Measurements from ENCODE around the gene HDAC7.

Gene HDAC7

DNA sequence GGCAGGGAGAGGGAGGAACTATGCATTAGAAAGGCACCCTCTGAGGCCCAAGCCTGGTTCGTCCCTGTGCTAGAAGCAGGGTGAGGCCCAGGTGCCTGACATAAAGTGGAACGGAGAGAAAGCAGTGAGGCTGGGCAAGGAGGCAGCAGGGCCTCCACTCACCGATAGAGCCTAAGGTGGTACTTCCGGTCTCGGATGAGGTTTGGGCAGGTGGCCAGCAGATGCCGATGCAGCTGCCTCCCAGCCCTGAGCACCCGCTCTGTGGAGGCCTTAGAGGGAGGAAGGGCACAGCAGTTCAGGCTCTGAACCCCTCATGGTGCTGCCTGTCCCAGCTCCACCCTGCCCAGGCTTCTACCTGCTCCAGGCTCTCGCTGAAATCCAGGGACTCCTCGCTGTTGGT is 68.1 kb downstream of the HDAC7 start:
- H3K4me3 ChIP-seq (ENCODE audit: control insufficient read depth, low read depth, low read length), result no peak overlapping the region
- no peak for TF ChIP-seq CTCF (conservative IDR thresholded peaks at IDR 0.05; ENCODE audit: control insufficient read depth, insufficient read depth, low read depth, low read length)

GRCh38 chr12:47750916-47751470 is 68.7 kb downstream of the HDAC7 start:
- TF ChIP-seq CTCF (conservative IDR thresholded peaks at IDR 0.05; ENCODE audit: control insufficient read depth, insufficient read depth, low read depth, low read length), result no peak
- DNase-seq (ENCODE audit: low read depth), result no peak
- no peak overlapping the region for H3K4me3 ChIP-seq (ENCODE audit: control insufficient read depth, low read depth, low read length)

More for the DNA sequence above, 68.1 kb downstream of the HDAC7 start:
- no peak for DNase-seq (ENCODE audit: low read depth)

DNA sequence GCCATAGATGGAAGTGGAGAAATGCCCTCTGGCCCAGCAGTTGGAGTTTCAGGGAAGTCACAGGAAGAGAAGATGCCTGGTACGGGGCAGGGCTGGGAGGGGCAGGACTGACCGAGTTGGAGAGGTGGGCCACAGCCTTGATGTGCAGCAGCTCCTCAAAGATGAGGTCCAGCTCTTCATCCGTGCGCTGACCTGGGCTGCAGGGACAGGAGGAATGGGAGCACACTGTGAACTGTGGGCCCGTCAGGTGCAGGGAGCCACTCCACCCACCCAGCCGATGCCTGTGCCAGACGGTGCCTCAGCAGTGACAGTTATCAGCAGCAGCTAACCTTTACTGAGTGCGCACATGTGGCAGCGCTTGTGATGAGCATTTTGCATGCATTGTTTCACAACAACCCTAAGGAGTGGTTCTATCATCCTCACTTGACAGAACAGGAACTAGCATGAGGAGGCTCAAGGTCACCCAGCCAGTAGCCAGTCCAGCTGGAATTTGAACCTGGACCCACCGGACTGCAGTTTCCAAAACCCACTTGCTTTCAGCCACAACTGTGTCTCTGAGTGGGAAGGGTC is 69.4 kb downstream of the HDAC7 start:
- DNase-seq (ENCODE audit: low read depth), result no peak
- no peak overlapping the region for H3K4me3 ChIP-seq (ENCODE audit: control insufficient read depth, low read depth, low read length)
- TF ChIP-seq CTCF (conservative IDR thresholded peaks at IDR 0.05; ENCODE audit: control insufficient read depth, insufficient read depth, low read depth, low read length), result no peak

GRCh38 chr12:47748899-47749298 is 70.8 kb downstream of the HDAC7 start:
- DNase-seq (ENCODE audit: low read depth), result no peak
- no peak for TF ChIP-seq CTCF (conservative IDR thresholded peaks at IDR 0.05; ENCODE audit: control insufficient read depth, insufficient read depth, low read depth, low read length)
- no peak overlapping the region for H3K4me3 ChIP-seq (ENCODE audit: control insufficient read depth, low read depth, low read length)

- no peak for DNase-seq (ENCODE audit: low read depth)
- H3K4me3 ChIP-seq (ENCODE audit: control insufficient read depth, low read depth, low read length), result no peak overlapping the region
- no peak for TF ChIP-seq CTCF (conservative IDR thresholded peaks at IDR 0.05; ENCODE audit: control insufficient read depth, insufficient read depth, low read depth, low read length)
These were observed 71.2 kb downstream of the HDAC7 start for GRCh38 chr12:47748507-47748828.

DNA sequence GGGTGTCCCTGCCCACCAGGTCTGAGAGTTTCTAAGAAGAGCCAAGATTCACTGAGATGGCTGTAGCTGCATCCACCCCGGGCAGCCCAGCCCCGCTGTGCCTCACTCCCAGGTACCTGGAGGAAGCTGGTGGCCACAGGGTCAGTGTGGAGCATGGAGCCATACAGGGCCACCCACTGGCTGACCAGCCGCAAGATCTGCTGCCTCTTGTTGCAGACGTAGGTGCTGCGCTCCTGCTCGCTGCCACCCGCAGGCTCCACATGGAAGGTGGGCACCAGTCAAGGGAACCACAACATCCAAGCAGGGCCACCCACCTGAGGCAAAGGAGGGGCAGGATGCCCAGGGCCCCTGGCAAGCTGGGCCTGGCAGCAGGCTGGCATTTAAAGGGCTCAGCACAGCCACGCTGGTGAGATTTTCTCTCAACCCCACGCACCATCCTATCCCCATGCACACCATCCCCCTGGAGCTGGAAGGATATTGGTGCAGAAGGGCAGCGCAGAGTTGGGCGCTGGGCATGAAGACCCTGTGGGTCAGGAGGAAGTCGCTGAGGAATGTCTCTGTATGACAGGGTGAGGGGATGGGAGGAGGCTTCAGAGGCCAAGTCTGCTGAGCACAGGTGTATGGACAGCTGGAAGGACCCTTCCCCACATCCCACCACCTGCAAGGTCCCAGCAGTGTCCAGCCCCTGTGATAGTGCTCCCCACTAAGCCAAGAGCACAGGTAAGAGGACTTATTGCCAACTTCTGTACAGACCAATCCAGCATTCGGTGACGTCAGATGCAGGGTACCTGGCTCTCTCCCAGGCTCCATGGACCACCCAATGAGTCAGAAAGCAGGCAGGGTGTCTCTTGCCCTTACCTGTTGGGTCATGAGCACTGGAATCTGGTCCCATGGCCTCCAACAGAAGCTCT is 71.9 kb downstream of the HDAC7 start:
- no peak for DNase-seq (ENCODE audit: low read depth)
- no peak overlapping the region for H3K4me3 ChIP-seq (ENCODE audit: control insufficient read depth, low read depth, low read length)
- no peak for TF ChIP-seq CTCF (conservative IDR thresholded peaks at IDR 0.05; ENCODE audit: control insufficient read depth, insufficient read depth, low read depth, low read length)

All from fibroblast of mammary gland (primary cell).